Progenitor cell of endocrine pancreas (in vitro differentiated cells): ENCODE measurements around the gene ARL6IP5. TPM values are rescaled to one million over a fixed set of nuclear protein-coding genes. Genes with fewer than 3 reads are reported as not detected.

ENCODE experiments used
- DNase-seq: peaks from one replicate; pipeline ENCODE4 v3.0.0; 2021; ENCODE audit warnings: low spot score; ENCODE audit not compliant: unreplicated experiment
- H3K27ac Mint-ChIP-seq: 2 replicates; pipeline ENCODE4 v1.8.0; 2021; ENCODE audit warnings: mild to moderate bottlenecking, moderate library complexity, mixed read lengths
- H3K27me3 Mint-ChIP-seq: 2 replicates; pipeline ENCODE4 v1.8.0; 2021; ENCODE audit warnings: mixed read lengths
- H3K36me3 Mint-ChIP-seq: 2 replicates; pipeline ENCODE4 v1.8.0; 2022; ENCODE audit warnings: mixed read lengths; ENCODE audit not compliant: insufficient read depth
- H3K4me1 Mint-ChIP-seq: 2 replicates; pipeline ENCODE4 v1.8.0; 2021; ENCODE audit warnings: low read depth, mixed read lengths
- H3K4me3 Mint-ChIP-seq: 2 replicates; pipeline ENCODE4 v1.8.0; 2021; ENCODE audit warnings: low read depth, mild to moderate bottlenecking, moderate library complexity, mixed read lengths
- H3K9me3 Mint-ChIP-seq: 2 replicates; pipeline ENCODE4 v1.8.0; 2021; ENCODE audit warnings: low read depth, mixed read lengths
- total RNA-seq: library from RNA; stranded (reverse); gene quantifications from 2 replicates; pipeline ENCODE4 v1.2.1, GENCODE V29; 2021
- TF ChIP-seq, protein P1 (sequence below): fragments of 200-600 bp; sonication (generic); IDR thresholded peaks from one replicate; pipeline ENCODE4 v1.5.0; 2021; ENCODE audit warnings: antibody characterized with exemption, mild to moderate bottlenecking; ENCODE audit not compliant: unreplicated experiment

The ARL6IP5 gene
- total RNA-seq, 1 donor from 2014 or later, result 55.4 TPM

DNA sequence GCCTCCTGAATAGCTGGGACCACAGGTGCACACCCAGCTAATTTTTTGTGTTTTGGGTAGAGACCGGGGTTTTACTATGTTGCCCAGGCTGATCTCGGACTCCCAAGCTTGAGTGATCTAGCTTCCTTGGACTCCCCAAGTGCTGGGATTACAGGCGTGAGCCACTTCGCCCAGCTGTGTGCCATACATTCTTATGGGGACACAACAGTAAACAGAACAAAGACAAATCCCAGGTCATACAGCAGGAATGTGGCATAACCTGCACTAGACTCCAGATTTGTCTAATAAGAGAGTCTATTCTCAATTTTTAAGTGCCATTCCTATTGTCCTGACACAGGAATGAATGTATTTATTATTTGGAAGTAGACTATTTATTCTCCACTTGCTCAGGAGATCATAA lies 17.6 kb downstream of the ARL6IP5 start:
- Mint-ChIP-seq H3K27me3 (no peaks in the 10 kb centered on the region), H3K9me3 (no peaks in the 10 kb centered on the region), H3K4me1 (no peaks in the 10 kb centered on the region), H3K4me3 (no peak overlapping the region), H3K36me3 (peaks cover 19% of the 10 kb centered on the region), H3K27ac (no peak overlapping the region)
- TF ChIP-seq, protein P1, sequence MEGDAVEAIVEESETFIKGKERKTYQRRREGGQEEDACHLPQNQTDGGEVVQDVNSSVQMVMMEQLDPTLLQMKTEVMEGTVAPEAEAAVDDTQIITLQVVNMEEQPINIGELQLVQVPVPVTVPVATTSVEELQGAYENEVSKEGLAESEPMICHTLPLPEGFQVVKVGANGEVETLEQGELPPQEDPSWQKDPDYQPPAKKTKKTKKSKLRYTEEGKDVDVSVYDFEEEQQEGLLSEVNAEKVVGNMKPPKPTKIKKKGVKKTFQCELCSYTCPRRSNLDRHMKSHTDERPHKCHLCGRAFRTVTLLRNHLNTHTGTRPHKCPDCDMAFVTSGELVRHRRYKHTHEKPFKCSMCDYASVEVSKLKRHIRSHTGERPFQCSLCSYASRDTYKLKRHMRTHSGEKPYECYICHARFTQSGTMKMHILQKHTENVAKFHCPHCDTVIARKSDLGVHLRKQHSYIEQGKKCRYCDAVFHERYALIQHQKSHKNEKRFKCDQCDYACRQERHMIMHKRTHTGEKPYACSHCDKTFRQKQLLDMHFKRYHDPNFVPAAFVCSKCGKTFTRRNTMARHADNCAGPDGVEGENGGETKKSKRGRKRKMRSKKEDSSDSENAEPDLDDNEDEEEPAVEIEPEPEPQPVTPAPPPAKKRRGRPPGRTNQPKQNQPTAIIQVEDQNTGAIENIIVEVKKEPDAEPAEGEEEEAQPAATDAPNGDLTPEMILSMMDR, result no peak
- no peak for DNase-seq

DNA sequence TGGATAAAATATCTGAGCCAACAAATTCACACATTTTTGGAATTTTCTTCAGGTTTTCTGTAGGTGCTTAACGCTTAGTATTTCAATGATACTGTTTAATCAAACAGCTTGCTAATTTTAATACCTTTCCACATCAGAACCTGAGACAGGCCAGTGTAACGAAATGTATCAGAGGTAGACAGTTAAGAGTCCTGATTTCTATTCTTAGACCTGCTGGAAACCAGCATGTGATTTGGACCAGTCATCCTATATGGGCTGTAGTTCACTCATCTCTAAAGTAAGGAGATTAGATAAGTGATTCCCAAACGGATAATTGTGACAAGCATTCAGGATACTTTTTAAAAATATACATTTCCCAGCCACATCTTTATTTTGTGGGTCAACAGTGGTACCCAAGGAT lies 18.4 kb downstream of the ARL6IP5 start:
- no peaks in the 10 kb centered on the region for H3K9me3 Mint-ChIP-seq
- H3K27ac Mint-ChIP-seq, result no peak overlapping the region
- no peaks in the 10 kb centered on the region for H3K4me1 Mint-ChIP-seq
- H3K4me3 Mint-ChIP-seq, result no peak overlapping the region
- DNase-seq, result no peak
- H3K36me3 Mint-ChIP-seq, result peaks cover 17% of the 10 kb centered on the region
- TF ChIP-seq, protein P1, result no peak
- no peaks in the 10 kb centered on the region for H3K27me3 Mint-ChIP-seq

DNA sequence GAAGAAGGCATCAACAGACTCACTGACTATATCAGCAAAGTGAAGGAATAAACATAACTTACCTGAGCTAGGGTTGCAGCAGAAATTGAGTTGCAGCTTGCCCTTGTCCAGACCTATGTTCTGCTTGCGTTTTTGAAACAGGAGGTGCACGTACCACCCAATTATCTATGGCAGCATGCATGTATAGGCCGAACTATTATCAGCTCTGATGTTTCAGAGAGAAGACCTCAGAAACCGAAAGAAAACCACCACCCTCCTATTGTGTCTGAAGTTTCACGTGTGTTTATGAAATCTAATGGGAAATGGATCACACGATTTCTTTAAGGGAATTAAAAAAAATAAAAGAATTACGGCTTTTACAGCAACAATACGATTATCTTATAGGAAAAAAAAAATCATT lies 19.8 kb downstream of the ARL6IP5 start:
- Mint-ChIP-seq H3K4me3 (no peak overlapping the region), H3K9me3 (no peaks in the 10 kb centered on the region), H3K4me1 (no peaks in the 10 kb centered on the region), H3K36me3 (peaks cover 16% of the 10 kb centered on the region), H3K27ac (no peak overlapping the region), H3K27me3 (no peaks in the 10 kb centered on the region)
- TF ChIP-seq, protein P1, result no peak
- DNase-seq, result no peak

DNA sequence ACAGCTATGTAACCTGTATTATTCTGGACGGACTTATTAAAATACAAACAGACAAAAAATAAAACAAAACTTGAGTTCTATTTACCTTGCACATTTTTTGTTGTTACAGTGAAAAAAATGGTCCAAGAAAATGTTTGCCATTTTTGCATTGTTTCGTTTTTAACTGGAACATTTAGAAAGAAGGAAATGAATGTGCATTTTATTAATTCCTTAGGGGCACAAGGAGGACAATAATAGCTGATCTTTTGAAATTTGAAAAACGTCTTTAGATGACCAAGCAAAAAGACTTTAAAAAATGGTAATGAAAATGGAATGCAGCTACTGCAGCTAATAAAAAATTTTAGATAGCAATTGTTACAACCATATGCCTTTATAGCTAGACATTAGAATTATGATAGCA lies 20.6 kb downstream of the ARL6IP5 start:
- TF ChIP-seq, protein P1, result no peak
- H3K36me3 Mint-ChIP-seq, result peaks cover 13% of the 10 kb centered on the region
- no peak for DNase-seq
- no peaks in the 10 kb centered on the region for H3K4me1 Mint-ChIP-seq
- no peak overlapping the region for H3K27ac Mint-ChIP-seq
- no peaks in the 10 kb centered on the region for H3K9me3 Mint-ChIP-seq
- H3K27me3 Mint-ChIP-seq, result no peaks in the 10 kb centered on the region
- H3K4me3 Mint-ChIP-seq, result no peak overlapping the region

DNA sequence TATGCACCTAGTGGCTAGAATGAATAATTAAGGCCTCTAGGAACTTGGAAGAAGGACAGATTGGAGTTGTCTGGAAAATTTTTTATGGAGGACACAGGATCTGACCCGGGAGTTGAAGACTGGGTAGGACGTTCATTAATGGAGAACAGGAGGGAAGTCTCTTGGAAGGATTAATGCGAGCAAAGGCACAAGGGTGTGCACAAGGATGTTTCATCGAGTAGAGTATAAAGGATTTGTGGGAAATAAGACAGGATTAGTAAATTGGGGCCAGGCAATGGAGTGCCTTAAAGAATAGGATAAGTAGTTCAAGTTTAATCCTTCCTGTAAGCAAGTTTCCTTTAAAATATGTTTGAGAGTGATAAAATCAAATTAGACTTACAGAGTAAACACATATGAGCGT lies 23.1 kb downstream of the ARL6IP5 start:
- TF ChIP-seq, protein P1, result no peak
- Mint-ChIP-seq H3K27ac (no peak overlapping the region), H3K27me3 (no peaks in the 10 kb centered on the region), H3K4me1 (no peaks in the 10 kb centered on the region), H3K9me3 (no peaks in the 10 kb centered on the region), H3K36me3 (peaks cover 5% of the 10 kb centered on the region), H3K4me3 (no peak overlapping the region)
- no peak for DNase-seq

DNA sequence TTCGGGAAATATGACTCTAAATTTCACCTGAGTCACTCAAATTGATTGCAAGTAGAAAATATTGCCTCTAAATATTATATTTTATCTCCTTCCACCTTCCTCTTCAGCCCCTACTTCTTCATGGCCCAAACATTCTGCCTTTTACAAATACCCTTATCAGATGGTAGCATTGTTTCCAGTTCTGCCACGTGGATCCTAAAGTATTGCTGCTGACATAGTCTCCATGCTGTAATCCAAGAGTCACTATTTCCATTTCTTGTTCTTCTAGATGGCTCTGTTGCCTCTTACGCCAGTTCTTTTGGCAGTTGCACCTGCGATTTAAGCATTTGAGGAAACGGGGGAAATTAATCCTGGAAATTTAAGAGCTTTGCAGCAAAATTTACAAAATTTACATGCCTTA lies 24.1 kb downstream of the ARL6IP5 start:
- no peak for DNase-seq
- H3K36me3 Mint-ChIP-seq, result peaks cover 5% of the 10 kb centered on the region
- H3K27me3 Mint-ChIP-seq, result no peaks in the 10 kb centered on the region
- H3K4me3 Mint-ChIP-seq, result no peak overlapping the region
- no peaks in the 10 kb centered on the region for H3K4me1 Mint-ChIP-seq
- no peak overlapping the region for H3K27ac Mint-ChIP-seq
- TF ChIP-seq, protein P1, result no peak
- H3K9me3 Mint-ChIP-seq, result no peaks in the 10 kb centered on the region
